Activated CD4-positive, alpha-beta T cell treated with anti-CD3 and anti-CD28 coated beads for 36 hours (primary cell): ENCODE data around the gene CORO1C. TPM values are rescaled to one million over a fixed set of nuclear protein-coding genes. Genes with fewer than 3 reads are reported as not detected.

ENCODE experiments used
- ATAC-seq: fragments of 200-7000 bp; cut with Tn5 transposase; one replicate; pipeline ENCODE4 v1.10.0; 2021; ENCODE audit warnings: mild to moderate bottlenecking, moderate library complexity
- CTCF ChIA-PET: fragments of 350-600 bp; sonication (Branson Sonifier 250); formaldehyde crosslinking; loops from one replicate; lab custom pipeline; 2021; ENCODE audit warnings: antibody characterized with exemption; lab: Charles Lee
- POLR2A ChIA-PET: fragments of 350-600 bp; sonication (Branson Sonifier 250); formaldehyde crosslinking; loops from one replicate; lab custom pipeline; 2021; ENCODE audit warnings: antibody characterized with exemption, inconsistent platforms; lab: Charles Lee
- DNase-seq: peaks from one replicate; pipeline ENCODE4 v3.0.0-alpha.2; 2020
- H3K27ac Mint-ChIP-seq: one replicate; pipeline ENCODE4 v1.8.0; 2021; ENCODE audit warnings: mixed read lengths
- H3K27me3 Mint-ChIP-seq: one replicate; pipeline ENCODE4 v1.8.0; 2021; ENCODE audit warnings: mixed read lengths
- H3K36me3 Mint-ChIP-seq: one replicate; pipeline ENCODE4 v1.8.0; 2021; ENCODE audit warnings: low read depth, mixed read lengths
- H3K4me1 Mint-ChIP-seq: one replicate; pipeline ENCODE4 v1.8.0; 2021; ENCODE audit warnings: mixed read lengths
- H3K4me3 Mint-ChIP-seq: one replicate; pipeline ENCODE4 v1.8.0; 2021; ENCODE audit warnings: mild to moderate bottlenecking, moderate library complexity, mixed read lengths
- H3K9me3 Mint-ChIP-seq: one replicate; pipeline ENCODE4 v1.8.0; 2021; ENCODE audit warnings: low read depth, mixed read lengths
- intact Hi-C, 2 experiments: fragments of 100-400 bp; cut with DNase I in 1 of 2; cut with micrococcal nuclease in 1 of 2; formaldehyde crosslinking; loops; one replicate each; pipeline versions ENCODE4 v1.14.2 to v1.15.1; 2022 to 2024; cut with DNase I, micrococcal nuclease
- total RNA-seq, 2 experiments: library from RNA; stranded (reverse); gene quantifications; one replicate each; pipeline ENCODE4 v1.2.3, GENCODE V29; 2021

CORO1C gene
- total RNA-seq, 2 experiments from 2014 or later: 83.5 to 90.8 TPM

- Mint-ChIP-seq H3K27ac (no peak overlapping the region), H3K36me3 (peaks cover 12% of the 10 kb centered on the region), H3K4me3 (no peak overlapping the region), H3K27me3 (no peaks in the 10 kb centered on the region), H3K4me1 (peaks cover 26% of the 10 kb centered on the region), H3K9me3 (no peaks in the 10 kb centered on the region)
- CTCF ChIA-PET: interaction anchor here (0.6 to 3.0 kb wide), 3 partner anchors 22 to 57 kb away, joined by 3 to 14 read pairs (median 4); no protein-coding TSS in a partner anchor
- intact Hi-C loops: no loop called here
- no peak for DNase-seq
- no peak for ATAC-seq
- POLR2A ChIA-PET: interaction anchor here (0.5 kb wide), 1 partner anchor 1272 kb away, joined by 3 read pairs; no protein-coding TSS in a partner anchor
These were observed 89.7 kb downstream of the CORO1C start for GRCh38 chr12:108641446-108642268.

DNA sequence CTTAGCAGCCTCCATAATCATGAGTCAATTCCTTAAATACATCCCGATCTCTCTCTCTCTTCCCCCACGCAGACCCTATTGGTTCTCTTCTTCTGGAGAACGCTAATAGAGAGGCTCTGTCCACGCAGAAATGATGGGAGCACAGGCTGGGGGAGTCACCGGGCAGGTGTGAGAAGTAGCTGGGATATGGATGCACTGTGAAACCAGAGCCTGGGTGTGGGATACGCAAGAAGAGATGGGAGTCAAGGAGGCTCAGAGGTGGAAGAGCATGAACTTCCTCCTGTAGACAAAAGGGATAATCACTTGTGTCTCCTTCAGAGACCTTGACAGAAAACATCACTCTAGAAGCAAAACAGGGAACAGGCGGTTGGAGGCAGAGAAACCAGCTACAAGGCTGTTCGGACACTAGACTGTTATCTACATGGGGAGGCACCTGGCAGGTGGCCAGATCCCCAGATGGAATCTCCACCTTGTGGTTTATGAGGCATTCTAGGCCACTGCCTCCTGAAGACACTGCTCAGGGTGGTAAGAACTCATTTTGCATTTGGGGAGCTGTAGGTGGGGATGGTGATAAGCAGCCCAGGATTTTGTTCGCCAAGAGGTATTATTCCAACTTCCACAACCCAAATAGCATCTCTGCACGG, 90.4 kb downstream of the CORO1C start:
- peaks cover 24% of the 10 kb centered on the region for H3K4me1 Mint-ChIP-seq
- H3K4me3 Mint-ChIP-seq: no peak overlapping the region
- intact Hi-C loops: no loop called here
- no peaks in the 10 kb centered on the region for H3K9me3 Mint-ChIP-seq
- H3K36me3 Mint-ChIP-seq: peaks cover 9% of the 10 kb centered on the region
- ChIA-PET CTCF (interaction anchor here (0.6 to 3.0 kb wide), 5 partner anchors 21 to 94 kb away, joined by 3 to 14 read pairs (median 4); no protein-coding TSS in a partner anchor), POLR2A (interaction anchor here (0.7 kb wide), 1 partner anchor 78 kb away, joined by 7 read pairs; no protein-coding TSS in a partner anchor)
- no peak overlapping the region for H3K27ac Mint-ChIP-seq
- H3K27me3 Mint-ChIP-seq: no peaks in the 10 kb centered on the region
- DNase-seq (no peak), ATAC-seq (no peak)

- Mint-ChIP-seq H3K27ac (peak overlapping the region; percentile 1), H3K4me1 (peaks cover 33% of the 10 kb centered on the region), H3K9me3 (no peaks in the 10 kb centered on the region), H3K4me3 (no peak overlapping the region), H3K36me3 (peaks cover 1% of the 10 kb centered on the region), H3K27me3 (no peaks in the 10 kb centered on the region)
- no peak for DNase-seq
- ATAC-seq: no peak
- ChIA-PET POLR2A (interaction anchor here (1.2 kb wide), 1 partner anchor 66 kb away, joined by 4 read pairs; no protein-coding TSS in a partner anchor), CTCF (interaction anchor here (0.7 to 3.0 kb wide), 7 partner anchors 7 to 236 kb away, joined by 3 to 14 read pairs (median 4); no protein-coding TSS in a partner anchor)
- intact Hi-C loops: loop anchor here in 1 of 2 experiments (10.0 kb wide), 1 partner anchor 954 kb away; the partner anchor contains the start of gene PWP1
These were observed 92.1 kb downstream of the CORO1C start for GRCh38 chr12:108638997-108639822.

DNA sequence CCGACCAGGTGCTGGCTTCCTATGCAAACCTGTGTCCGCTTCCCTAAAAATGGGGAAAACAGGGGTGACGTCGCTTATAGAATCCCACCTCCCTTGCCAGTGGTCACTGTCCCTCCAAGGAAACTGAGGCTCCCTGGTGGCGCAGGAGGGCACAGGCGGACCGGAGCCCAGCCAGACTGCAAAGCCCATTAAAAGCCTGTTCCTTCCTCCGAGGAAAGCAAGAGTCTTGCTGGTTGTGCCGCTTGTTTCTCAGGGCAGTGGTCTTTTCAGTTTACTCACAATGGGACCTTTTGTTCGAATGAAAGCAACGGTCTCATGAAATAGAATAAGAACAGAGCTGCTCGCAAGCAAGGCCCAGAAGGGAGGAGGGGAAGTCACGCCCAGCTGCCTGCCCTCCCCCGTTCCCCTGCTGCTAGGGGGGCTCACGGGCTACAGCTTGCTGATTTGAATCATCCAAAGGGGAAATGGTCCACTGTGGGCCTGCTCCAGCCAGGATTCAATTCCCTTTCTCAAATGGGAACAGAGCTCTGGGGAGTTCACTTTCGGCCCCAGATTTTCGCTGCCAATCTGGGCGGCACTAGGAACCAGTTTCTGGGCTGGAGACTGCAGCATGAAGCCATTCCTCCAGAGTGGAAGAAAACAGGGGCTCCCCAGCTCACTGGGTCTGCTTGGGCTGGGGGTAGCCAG, 93.0 kb downstream of the CORO1C start:
- no peaks in the 10 kb centered on the region for H3K27me3 Mint-ChIP-seq
- DNase-seq (no peak), ATAC-seq (no peak)
- H3K27ac Mint-ChIP-seq: no peak overlapping the region
- H3K4me3 Mint-ChIP-seq: no peak overlapping the region
- H3K36me3 Mint-ChIP-seq: peaks cover 1% of the 10 kb centered on the region
- POLR2A ChIA-PET: interaction anchor here (1.2 kb wide), 1 partner anchor 66 kb away, joined by 4 read pairs; no protein-coding TSS in a partner anchor
- H3K9me3 Mint-ChIP-seq: no peaks in the 10 kb centered on the region
- intact Hi-C loops: loop anchor here in 1 of 2 experiments (10.0 kb wide), 1 partner anchor 953 kb away; the partner anchor contains the start of gene PWP1
- peaks cover 40% of the 10 kb centered on the region for H3K4me1 Mint-ChIP-seq
- CTCF ChIA-PET: interaction anchor here (0.6 to 2.2 kb wide), 5 partner anchors 8 to 165 kb away, joined by 3 to 14 read pairs (median 4); no protein-coding TSS in a partner anchor

GRCh38 chr12:108637222-108637971, 93.9 kb downstream of the CORO1C start:
- H3K4me1 Mint-ChIP-seq: peaks cover 40% of the 10 kb centered on the region
- H3K4me3 Mint-ChIP-seq: no peak overlapping the region
- intact Hi-C loops: loop anchor here in 1 of 2 experiments (10.0 kb wide), 1 partner anchor 953 kb away; the partner anchor contains the start of gene PWP1
- H3K27ac Mint-ChIP-seq: no peak overlapping the region
- ChIA-PET POLR2A (interaction anchor here (0.6 to 0.9 kb wide), 2 partner anchors 9 to 52 kb away, joined by 4 to 6 read pairs; no protein-coding TSS in a partner anchor), CTCF (interaction anchor here (0.6 to 3.5 kb wide), 8 partner anchors 9 to 224 kb away, joined by 3 to 23 read pairs (median 4); no protein-coding TSS in a partner anchor)
- no peaks in the 10 kb centered on the region for H3K27me3 Mint-ChIP-seq
- ATAC-seq: no peak
- no peaks in the 10 kb centered on the region for H3K9me3 Mint-ChIP-seq
- peaks cover 5% of the 10 kb centered on the region for H3K36me3 Mint-ChIP-seq
- DNase-seq: no peak

- Mint-ChIP-seq H3K9me3 (no peaks in the 10 kb centered on the region), H3K4me1 (peaks cover 49% of the 10 kb centered on the region), H3K4me3 (no peak overlapping the region), H3K27me3 (no peaks in the 10 kb centered on the region), H3K36me3 (peaks cover 12% of the 10 kb centered on the region), H3K27ac (peak overlapping the region; percentile 63)
- ChIA-PET CTCF (interaction anchor here (0.7 to 10.6 kb wide), 13 partner anchors 9 to 167 kb away, joined by 3 to 140 read pairs (median 4); no protein-coding TSS in a partner anchor), POLR2A (interaction anchor here (0.6 to 1.5 kb wide), 4 partner anchors 10 to 94 kb away, joined by 3 to 7 read pairs (median 4); no protein-coding TSS in a partner anchor)
- ATAC-seq (no peak), DNase-seq (no peak)
- intact Hi-C loops: loop anchor here in 1 of 2 experiments (10.0 kb wide), 1 partner anchor 951 kb away; the partner anchor contains the start of gene PWP1
These were observed 95.1 kb downstream of the CORO1C start for GRCh38 chr12:108635997-108636808.

DNA sequence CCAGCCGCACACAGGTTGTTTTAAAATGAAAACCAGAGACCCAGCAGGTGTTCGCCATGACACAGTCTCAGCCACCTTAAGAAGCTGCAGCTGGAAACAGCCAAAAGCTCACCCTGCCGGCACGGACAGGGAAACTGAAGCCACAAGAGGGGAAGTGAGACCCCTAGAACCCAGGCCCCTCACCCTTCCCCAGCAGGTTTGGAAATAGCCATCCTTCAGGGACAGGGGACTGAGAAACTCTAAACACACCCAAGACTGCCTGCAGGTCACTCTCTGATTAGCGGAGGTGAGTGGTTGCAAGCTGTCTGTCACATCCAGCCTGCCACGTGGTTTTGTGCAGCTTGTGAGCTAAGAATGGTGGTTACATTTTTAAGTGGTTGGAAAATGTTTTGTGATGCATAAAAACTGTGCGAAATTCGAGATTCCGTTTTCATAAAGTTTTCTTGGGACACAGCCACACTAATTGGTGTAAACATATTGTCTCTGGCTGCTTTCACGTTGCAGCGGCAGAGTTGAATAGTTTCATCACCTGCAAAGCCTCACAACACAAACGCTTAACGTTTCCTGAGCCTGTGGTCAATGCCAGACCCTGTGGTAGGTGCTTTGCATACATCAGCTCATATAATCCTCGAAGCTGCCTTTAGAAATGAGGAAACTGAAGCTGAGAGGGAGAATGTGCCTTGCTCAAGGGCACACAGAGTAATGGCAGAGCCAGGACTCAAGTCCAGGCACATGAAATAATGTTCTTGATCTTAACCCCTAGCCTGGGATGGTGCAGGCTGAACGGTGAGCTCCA, 95.9 kb downstream of the CORO1C start:
- no peaks in the 10 kb centered on the region for H3K9me3 Mint-ChIP-seq
- peak overlapping the region; percentile 99 for H3K27ac Mint-ChIP-seq
- ChIA-PET POLR2A (interaction anchor here (0.6 to 1.5 kb wide), 6 partner anchors 11 to 95 kb away, joined by 3 to 7 read pairs (median 4); partner anchors contain the start of gene ISCU), CTCF (interaction anchor here (0.6 to 10.6 kb wide), 16 partner anchors 8 to 502 kb away, joined by 3 to 140 read pairs (median 4); partner anchors contain the start of gene ISCU)
- ATAC-seq: peak; percentile 20
- DNase-seq: peak; percentile 74
- intact Hi-C loops: loop anchor here in 1 of 2 experiments (10.0 kb wide), 1 partner anchor 951 kb away; the partner anchor contains the start of gene PWP1
- peak overlapping the region; percentile 81 for H3K4me3 Mint-ChIP-seq
- no peaks in the 10 kb centered on the region for H3K27me3 Mint-ChIP-seq
- H3K4me1 Mint-ChIP-seq: peaks cover 53% of the 10 kb centered on the region
- H3K36me3 Mint-ChIP-seq: peaks cover 15% of the 10 kb centered on the region

GRCh38 chr12:108634341-108634751, 97.0 kb downstream of the CORO1C start:
- CTCF ChIA-PET: interaction anchor here (1.1 to 10.6 kb wide), 9 partner anchors 16 to 170 kb away, joined by 4 to 140 read pairs (median 5); partner anchors contain the start of gene ISCU
- no peaks in the 10 kb centered on the region for H3K9me3 Mint-ChIP-seq
- DNase-seq (peak; percentile 78), ATAC-seq (peak; percentile 24)
- no peaks in the 10 kb centered on the region for H3K27me3 Mint-ChIP-seq
- POLR2A ChIA-PET: interaction anchor here (0.5 to 1.2 kb wide), 3 partner anchors 66 to 72 kb away, joined by 3 to 5 read pairs (median 3); partner anchors contain the start of gene ISCU
- H3K36me3 Mint-ChIP-seq: peaks cover 23% of the 10 kb centered on the region
- peak overlapping the region; percentile 99 for H3K27ac Mint-ChIP-seq
- H3K4me3 Mint-ChIP-seq: peak overlapping the region; percentile 81
- intact Hi-C loops: loop anchor here (1.0 to 10.0 kb wide), 6 partner anchors 57 to 950 kb away; partner anchors contain the start of genes CORO1C (in 2 of the 2), FICD (in 2 of the 2) and PWP1 (in 1 of the 2)
- H3K4me1 Mint-ChIP-seq: peaks cover 58% of the 10 kb centered on the region
